Karpas-422 (cell line): ENCODE data around the gene RNF187. TPM values are rescaled to one million over a fixed set of nuclear protein-coding genes. Genes with fewer than 3 reads are reported as not detected.

Experiments used
- DNase-seq: peaks from one replicate; pipeline ENCODE4 v3.0.0-alpha.2; 2015
- H2AFZ ChIP-seq: fragments of 200-600 bp; sonication (generic); 2 replicates; pipeline ENCODE4 v1.6.1; 2014; ENCODE audit warnings: antibody characterized with exemption, low read length, mixed read lengths
- H3K27ac ChIP-seq: fragments of 200-600 bp; sonication (generic); 2 replicates; pipeline ENCODE4 v1.5.1; 2014; ENCODE audit warnings: mild to moderate bottlenecking, low read length, moderate library complexity
- H3K27me3 ChIP-seq: fragments of 200-600 bp; sonication (generic); 2 replicates; pipeline ENCODE4 v1.6.1; 2014; ENCODE audit warnings: low read length, mixed read lengths
- H3K36me3 ChIP-seq: fragments of 200-600 bp; sonication (generic); 2 replicates; pipeline ENCODE4 v1.6.1; 2014; ENCODE audit warnings: low read length, mixed read lengths; ENCODE audit not compliant: insufficient read depth
- H3K4me1 ChIP-seq: fragments of 200-600 bp; sonication (generic); 2 replicates; pipeline ENCODE4 v1.6.1; 2014; ENCODE audit warnings: mild to moderate bottlenecking, low read length, mixed read lengths
- H3K4me2 ChIP-seq: fragments of 200-600 bp; sonication (generic); 2 replicates; pipeline ENCODE4 v1.6.1; 2014; ENCODE audit warnings: low read length, low read depth, mild to moderate bottlenecking; ENCODE audit not compliant: poor library complexity, severe bottlenecking
- H3K4me3 ChIP-seq: fragments of 200-600 bp; sonication (generic); 2 replicates; pipeline ENCODE4 v1.5.1; 2014; ENCODE audit warnings: mild to moderate bottlenecking, antibody characterized with exemption, low read length, mixed read lengths
- H3K79me2 ChIP-seq: fragments of 200-600 bp; sonication (generic); 2 replicates; pipeline ENCODE4 v1.6.1; 2014; ENCODE audit warnings: mild to moderate bottlenecking, low read length, mixed read lengths
- H3K9ac ChIP-seq: fragments of 200-600 bp; sonication (generic); 2 replicates; pipeline ENCODE4 v1.6.0; 2014; ENCODE audit warnings: low read length
- H3K9me2 ChIP-seq: fragments of 200-600 bp; sonication (generic), shearing (Covaris generic); replicated peaks from 2 replicates; pipeline ENCODE4 v1.6.0; 2014; ENCODE audit warnings: mild to moderate bottlenecking, low read length, moderate library complexity; ENCODE audit not compliant: insufficient read depth
- H3K9me3 ChIP-seq: fragments of 300-700, 200-600 bp; sonication (generic); 2 replicates; pipeline ENCODE4 v1.6.1; 2014; ENCODE audit warnings: low read length, mixed read lengths
- H4K20me1 ChIP-seq: fragments of 200-600 bp; sonication (generic); 2 replicates; pipeline ENCODE4 v1.6.1; 2014; ENCODE audit warnings: mild to moderate bottlenecking, antibody characterized with exemption, low read length, low read depth; ENCODE audit not compliant: insufficient read depth
- total RNA-seq: library from RNA; depleted of rRNA; stranded (reverse); fragments of >200 nt; shearing (Covaris generic); gene quantifications from 2 replicates; pipeline ENCODE4 v1.2.3, GENCODE V29; 2014; ENCODE audit warnings: low replicate concordance; rRNA removed

The RNF187 gene
- total RNA-seq = 127 and 268 TPM in 2 replicates

GRCh38 chr1:228487336-228488124 lies at the start of gene RNF187:
Gene RNF187, plus strand, starts transcription at chr1:228487382.
- Histone ChIP-seq H3K9ac (peak within 1 kb of the TSS; percentile 96), H3K4me1 (peaks cover 39% of the 10 kb centered on the region), H3K9me2 (no peaks in the 10 kb centered on the region), H3K4me2 (peak within 1 kb of the TSS; percentile 99), H4K20me1 (no peaks in the 10 kb centered on the region), H3K36me3 (peaks cover 22% of the 10 kb centered on the region), H2AFZ (peak within 1 kb of the TSS; percentile 57), H3K27me3 (no peaks in the 10 kb centered on the region), H3K9me3 (no peaks in the 10 kb centered on the region), H3K4me3 (peak within 1 kb of the TSS; percentile 100), H3K79me2 (peaks cover 42% of the 10 kb centered on the region), H3K27ac (peak within 1 kb of the TSS; percentile 98)
- peak; percentile 81 for DNase-seq

- Histone ChIP-seq H3K9me2 (no peaks in the 10 kb centered on the region), H3K4me1 (peaks cover 5% of the 10 kb centered on the region; the same call in 1 of the 2 replicates), H3K27me3 (no peaks in the 10 kb centered on the region), H3K9ac (no peak overlapping the region), H3K27ac (no peak overlapping the region), H3K79me2 (no peaks in the 10 kb centered on the region), H2AFZ (no peak overlapping the region), H3K4me2 (no peak overlapping the region), H3K4me3 (no peak overlapping the region), H3K9me3 (no peaks in the 10 kb centered on the region), H3K36me3 (no peaks in the 10 kb centered on the region), H4K20me1 (no peaks in the 10 kb centered on the region)
- DNase-seq = no peak
Measured at GRCh38 chr1:228437424-228437962, 49.7 kb upstream of the RNF187 start.

- Histone ChIP-seq H3K9me2 (no peaks in the 10 kb centered on the region), H3K27me3 (no peaks in the 10 kb centered on the region), H3K9me3 (no peaks in the 10 kb centered on the region), H3K27ac (no peak overlapping the region), H4K20me1 (no peaks in the 10 kb centered on the region), H3K4me1 (peaks cover 5% of the 10 kb centered on the region; the same call in 1 of the 2 replicates), H3K4me3 (no peak overlapping the region), H3K79me2 (no peaks in the 10 kb centered on the region), H3K36me3 (no peaks in the 10 kb centered on the region), H3K9ac (no peak overlapping the region), H3K4me2 (no peak overlapping the region), H2AFZ (no peak overlapping the region)
- no peak for DNase-seq
Measured at GRCh38 chr1:228438266-228438665, 48.9 kb upstream of the RNF187 start.

- Histone ChIP-seq H2AFZ (no peak overlapping the region), H3K27me3 (no peaks in the 10 kb centered on the region), H3K36me3 (no peaks in the 10 kb centered on the region), H3K9me2 (no peaks in the 10 kb centered on the region), H3K4me2 (no peak overlapping the region), H3K4me1 (no peaks in the 10 kb centered on the region), H3K79me2 (no peaks in the 10 kb centered on the region), H4K20me1 (no peaks in the 10 kb centered on the region), H3K4me3 (no peak overlapping the region), H3K9ac (no peak overlapping the region), H3K27ac (no peak overlapping the region), H3K9me3 (no peaks in the 10 kb centered on the region)
- DNase-seq = no peak
Measured at GRCh38 chr1:228440761-228441500, 46.3 kb upstream of the RNF187 start.

- no peak overlapping the region for H3K9ac ChIP-seq
- no peaks in the 10 kb centered on the region for H3K27me3 ChIP-seq
- H4K20me1 ChIP-seq = no peaks in the 10 kb centered on the region
- H3K4me1 ChIP-seq = no peaks in the 10 kb centered on the region
- H3K36me3 ChIP-seq = no peaks in the 10 kb centered on the region
- no peaks in the 10 kb centered on the region for H3K9me3 ChIP-seq
- no peak overlapping the region for H3K4me3 ChIP-seq
- DNase-seq = no peak
- H3K79me2 ChIP-seq = no peaks in the 10 kb centered on the region
- no peak overlapping the region for H3K27ac ChIP-seq
- H2AFZ ChIP-seq = no peak overlapping the region
- H3K4me2 ChIP-seq = no peak overlapping the region
- no peaks in the 10 kb centered on the region for H3K9me2 ChIP-seq
Measured at GRCh38 chr1:228443395-228443794, 43.8 kb upstream of the RNF187 start.

GRCh38 chr1:228445490-228445842 lies 41.7 kb upstream of the RNF187 start:
- H3K79me2 ChIP-seq = no peaks in the 10 kb centered on the region
- H2AFZ ChIP-seq = no peak overlapping the region
- no peaks in the 10 kb centered on the region for H3K27me3 ChIP-seq
- no peaks in the 10 kb centered on the region for H3K4me1 ChIP-seq
- no peaks in the 10 kb centered on the region for H3K9me3 ChIP-seq
- H3K27ac ChIP-seq = no peak overlapping the region
- H4K20me1 ChIP-seq = no peaks in the 10 kb centered on the region
- no peak overlapping the region for H3K9ac ChIP-seq
- H3K4me3 ChIP-seq = no peak overlapping the region
- no peaks in the 10 kb centered on the region for H3K9me2 ChIP-seq
- no peak overlapping the region for H3K4me2 ChIP-seq
- H3K36me3 ChIP-seq = no peaks in the 10 kb centered on the region
- no peak for DNase-seq

- no peak overlapping the region for H3K4me3 ChIP-seq
- no peak overlapping the region for H2AFZ ChIP-seq
- no peak overlapping the region for H3K4me2 ChIP-seq
Measured at GRCh38 chr1:228445843-228446650, 41.1 kb upstream of the RNF187 start.

More at GRCh38 chr1:228445843-228446650, 41.1 kb upstream of the RNF187 start:
- H3K9ac ChIP-seq = no peak overlapping the region
- H3K27me3 ChIP-seq = no peaks in the 10 kb centered on the region
- no peaks in the 10 kb centered on the region for H3K9me2 ChIP-seq
- no peaks in the 10 kb centered on the region for H3K9me3 ChIP-seq
- no peaks in the 10 kb centered on the region for H3K79me2 ChIP-seq
- no peaks in the 10 kb centered on the region for H4K20me1 ChIP-seq
- no peak for DNase-seq
- H3K4me1 ChIP-seq = no peaks in the 10 kb centered on the region
- H3K27ac ChIP-seq = no peak overlapping the region
- no peaks in the 10 kb centered on the region for H3K36me3 ChIP-seq
